ENCODE measurements around the gene IGSF9B.

Gene IGSF9B

DNA sequence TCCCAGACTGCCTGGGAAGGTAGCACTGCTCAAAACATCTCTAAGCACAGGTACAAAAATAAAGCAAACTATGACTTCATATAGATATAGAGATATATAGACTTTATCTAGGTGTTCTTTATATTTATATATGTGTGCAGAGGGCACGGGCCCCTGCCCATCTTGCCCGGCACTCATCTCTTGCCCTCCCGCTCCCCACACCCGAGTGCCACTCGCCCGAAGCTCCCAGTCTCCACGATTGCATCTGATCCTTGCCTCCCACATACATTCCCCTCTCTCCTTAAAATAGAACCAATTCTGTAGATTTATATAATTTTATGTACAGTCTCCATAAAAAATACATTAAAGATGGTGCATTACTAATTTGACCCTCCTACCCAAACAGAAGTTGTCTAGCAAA, 55.5 kb downstream of the IGSF9B start:
- DNase-seq (ENCODE audit: low read depth) = no peak

DNA sequence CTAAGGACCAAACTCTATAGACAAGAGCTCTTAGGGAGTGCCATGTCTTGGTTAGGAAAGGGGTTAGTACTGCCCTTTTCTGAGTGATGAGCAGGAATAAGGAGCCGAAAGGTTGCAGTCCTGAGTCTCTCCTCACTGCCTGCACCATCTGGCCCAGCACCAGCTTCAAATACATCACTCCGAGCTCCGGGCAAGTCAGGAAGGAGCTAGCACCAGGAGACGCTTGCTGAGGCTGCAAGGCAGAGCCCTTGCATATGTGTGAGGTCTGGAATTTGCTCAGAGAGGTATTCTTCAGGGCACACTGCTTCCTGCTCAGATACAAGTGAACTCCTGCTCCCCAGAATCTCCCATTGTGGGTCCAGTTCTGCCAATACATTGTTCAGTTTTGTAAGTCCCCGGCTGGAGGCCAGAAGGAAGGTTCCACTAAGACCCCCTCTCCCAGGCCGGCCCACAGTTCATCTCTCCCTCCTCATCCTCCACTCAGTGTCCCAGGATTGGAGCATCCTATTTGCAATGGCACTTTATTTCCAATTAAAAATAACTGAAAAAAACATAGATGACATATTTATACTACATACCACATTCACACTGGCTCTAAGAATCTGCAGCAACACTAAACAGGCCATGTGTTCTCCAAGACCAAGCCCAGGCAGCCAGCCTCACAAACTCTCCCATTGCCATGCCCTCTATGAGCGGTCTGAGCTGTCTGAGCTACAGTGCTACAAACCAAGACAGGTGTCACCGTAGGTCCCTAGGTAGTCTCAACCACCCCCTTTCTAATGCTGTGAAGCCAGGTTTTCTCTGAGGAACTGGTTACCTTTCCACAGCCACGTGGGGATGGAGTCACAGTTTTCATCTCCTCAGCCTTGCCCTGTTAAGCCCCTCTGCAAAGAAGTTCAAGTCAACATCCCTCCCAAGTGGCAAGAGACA, 56.3 kb downstream of the IGSF9B start:
- DNase-seq (ENCODE audit: low read depth) = no peak

DNA sequence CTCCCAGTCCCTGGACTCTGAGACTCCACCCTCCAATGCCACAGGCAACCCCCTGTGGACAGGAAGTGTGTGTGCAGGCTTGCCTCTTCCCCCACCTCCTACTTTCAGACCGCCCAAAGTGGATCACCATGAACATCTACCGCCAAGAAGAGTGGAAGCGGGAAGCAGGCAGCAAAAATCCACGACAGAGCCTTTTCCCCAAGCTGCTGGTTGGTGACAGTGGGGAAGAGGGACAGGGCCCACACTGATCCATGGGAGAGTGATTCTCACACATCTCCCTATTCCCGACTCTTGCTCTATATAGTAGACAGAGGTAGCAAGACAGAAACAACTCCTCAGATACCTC, 58.0 kb downstream of the IGSF9B start:
- no peak for DNase-seq (ENCODE audit: low read depth)

DNA sequence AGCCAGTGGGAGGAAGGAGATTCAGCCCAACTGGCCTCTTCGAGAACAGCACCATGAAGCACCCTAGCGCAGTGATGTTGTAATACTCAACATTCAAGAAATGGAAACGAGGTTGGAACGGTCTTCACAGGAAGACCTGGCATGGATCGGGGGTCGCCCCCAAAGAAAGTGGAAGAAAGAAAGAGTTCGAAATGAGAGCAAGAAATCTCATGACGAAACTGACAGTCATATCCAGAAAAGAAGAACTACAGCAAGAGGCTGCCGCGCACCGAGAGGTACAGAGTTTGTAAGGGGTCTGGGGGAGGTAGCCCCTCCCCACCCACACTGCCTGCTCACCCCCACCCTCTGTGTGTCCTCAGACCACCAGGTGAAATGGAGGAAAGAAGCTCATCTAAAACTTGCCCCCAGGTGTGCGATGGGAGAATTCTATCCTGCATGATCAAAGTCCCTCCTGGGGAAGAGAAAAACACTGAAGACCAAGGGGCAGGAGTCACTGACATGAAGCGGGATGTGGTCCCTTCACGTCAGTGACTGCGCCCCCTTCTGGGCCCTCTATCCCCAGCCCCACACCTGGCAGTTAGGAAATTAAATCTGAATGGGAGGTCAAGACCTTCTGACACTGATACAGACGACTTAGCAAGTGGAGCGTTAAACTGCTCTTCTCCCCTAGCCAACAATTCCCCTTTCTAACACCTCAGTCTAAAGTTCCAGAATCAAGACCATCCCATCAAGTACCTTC, 58.6 kb downstream of the IGSF9B start:
- DNase-seq (ENCODE audit: low read depth) = no peak

DNA sequence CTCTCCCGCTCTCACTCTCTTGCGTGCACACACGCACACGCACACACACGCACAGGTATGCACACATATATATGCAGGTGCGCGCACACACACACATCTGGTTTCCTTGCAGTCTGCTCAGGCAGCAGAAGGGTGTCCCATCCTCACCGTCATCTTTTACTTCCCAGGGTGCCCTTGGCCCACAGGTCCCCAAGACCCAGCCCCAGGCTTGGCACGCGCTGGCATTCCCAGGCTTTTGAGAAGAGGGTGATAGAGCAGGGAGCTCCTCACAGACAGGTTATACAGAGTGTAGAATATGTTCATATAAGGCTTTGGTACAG, 59.5 kb downstream of the IGSF9B start:
- DNase-seq (ENCODE audit: low read depth) = no peak

DNA sequence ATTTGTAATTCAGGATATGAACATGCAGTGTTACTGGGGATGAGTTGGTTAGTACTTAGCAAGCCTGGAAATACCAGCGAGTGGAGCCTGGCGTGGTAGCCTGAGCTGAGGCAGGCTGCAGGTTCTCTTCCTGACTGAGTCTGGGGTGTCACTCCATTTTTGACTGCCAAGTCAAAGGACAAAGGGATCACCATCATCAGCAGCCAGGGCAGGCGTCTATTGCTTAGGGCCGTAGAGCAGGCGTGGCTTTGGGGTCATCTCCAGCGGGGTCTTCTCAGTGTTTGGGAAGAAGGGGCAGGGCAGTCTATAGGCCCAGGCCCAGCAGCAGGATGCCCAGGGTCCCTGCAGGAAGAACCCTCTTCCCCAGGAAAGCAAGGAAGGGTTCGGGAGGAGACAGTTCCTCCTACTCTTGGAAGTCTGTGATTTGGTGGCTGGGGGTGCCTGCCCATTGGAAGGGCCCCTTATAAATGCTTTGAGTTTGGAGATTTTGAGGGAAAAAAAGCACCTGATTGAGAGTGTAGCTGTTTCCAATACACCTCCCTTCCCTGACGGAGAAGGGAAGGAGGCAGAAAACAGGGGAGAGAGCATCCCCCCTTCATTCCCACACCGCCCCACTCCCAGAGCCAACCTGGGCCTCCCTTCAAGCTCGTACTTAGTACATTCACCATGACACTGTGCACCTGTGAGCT, 60.0 kb downstream of the IGSF9B start:
- no peak for DNase-seq (ENCODE audit: low read depth)

DNA sequence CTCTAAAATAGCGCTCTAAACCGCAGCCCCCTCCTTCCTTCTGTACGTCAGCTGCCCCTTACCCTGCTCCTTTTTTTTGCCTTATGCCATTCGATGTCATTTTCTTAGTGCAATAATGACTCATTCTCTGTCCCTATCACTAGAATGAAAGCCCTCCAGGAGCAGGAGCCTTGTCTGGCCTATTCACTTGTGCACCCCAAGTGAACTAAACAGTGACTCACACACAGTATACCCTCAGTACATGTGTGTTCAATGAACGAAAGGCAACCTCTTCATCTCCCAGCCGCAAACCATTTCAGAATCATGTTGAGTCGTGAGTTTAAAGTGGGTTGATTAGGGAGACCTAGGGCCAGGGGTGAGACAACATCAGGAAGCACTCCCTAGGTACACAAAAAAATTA, 60.7 kb downstream of the IGSF9B start:
- DNase-seq (ENCODE audit: low read depth) = no peak

DNA sequence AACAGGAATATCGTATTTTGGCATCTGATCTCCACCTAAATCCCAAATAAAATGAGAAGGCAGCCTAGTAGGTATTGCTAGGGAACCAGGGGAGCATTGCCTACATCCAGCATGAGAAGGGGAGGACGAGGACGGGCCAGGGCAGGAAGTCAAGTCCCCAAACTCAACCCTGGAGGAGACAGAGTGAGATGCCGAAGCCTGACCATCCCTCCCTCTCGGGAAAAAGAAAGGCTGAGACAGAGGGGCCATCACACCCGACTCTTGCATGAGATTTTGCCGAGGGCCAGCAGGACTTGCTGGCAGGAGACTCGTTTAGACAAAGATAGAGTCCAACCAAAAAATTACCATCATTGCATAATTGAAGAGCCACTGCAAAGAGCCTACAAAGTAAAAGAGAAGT, 61.2 kb downstream of the IGSF9B start:
- no peak for DNase-seq (ENCODE audit: low read depth)

DNA sequence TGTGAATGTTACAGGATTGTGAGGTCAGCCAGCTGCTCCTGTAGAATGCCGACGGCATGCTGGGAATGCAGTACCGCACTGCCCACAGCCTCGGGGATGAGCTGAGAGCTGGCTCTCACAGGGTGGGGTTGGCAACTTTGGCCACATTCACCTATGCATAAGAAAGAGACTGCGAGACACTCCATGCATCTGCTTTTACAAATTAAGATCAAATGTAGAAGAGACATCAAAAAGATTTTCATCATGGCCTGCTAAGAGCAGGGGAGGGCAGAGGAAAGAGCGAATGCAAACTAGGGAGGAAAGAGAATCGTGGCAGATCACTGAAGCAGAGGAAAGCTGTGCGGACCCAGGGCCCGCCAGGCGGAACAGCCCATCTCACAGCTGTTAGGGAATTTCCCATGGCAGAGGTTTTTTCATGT, 61.7 kb downstream of the IGSF9B start:
- no peak for DNase-seq (ENCODE audit: low read depth)

DNA sequence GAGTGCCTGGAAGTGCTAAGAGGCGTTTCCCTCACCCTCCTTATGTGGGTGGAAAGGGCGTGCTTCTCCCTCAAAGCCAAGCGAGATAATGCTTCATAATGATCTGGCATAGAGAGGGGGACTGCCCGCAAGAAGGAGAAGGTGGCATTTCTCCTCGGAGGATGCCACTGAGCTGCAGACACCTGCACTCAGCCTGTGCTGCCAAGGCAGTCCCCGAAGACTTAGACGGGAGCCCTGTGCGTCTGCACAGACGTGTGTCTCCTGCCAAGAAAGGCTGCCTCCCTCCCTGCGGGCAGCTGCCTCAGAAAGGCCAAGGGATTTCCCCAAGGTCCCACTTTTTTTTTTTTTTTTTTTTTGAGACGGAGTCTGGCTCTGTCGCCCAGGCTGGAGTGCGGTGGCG, 63.4 kb downstream of the IGSF9B start:
- no peak for DNase-seq (ENCODE audit: low read depth)

DNA sequence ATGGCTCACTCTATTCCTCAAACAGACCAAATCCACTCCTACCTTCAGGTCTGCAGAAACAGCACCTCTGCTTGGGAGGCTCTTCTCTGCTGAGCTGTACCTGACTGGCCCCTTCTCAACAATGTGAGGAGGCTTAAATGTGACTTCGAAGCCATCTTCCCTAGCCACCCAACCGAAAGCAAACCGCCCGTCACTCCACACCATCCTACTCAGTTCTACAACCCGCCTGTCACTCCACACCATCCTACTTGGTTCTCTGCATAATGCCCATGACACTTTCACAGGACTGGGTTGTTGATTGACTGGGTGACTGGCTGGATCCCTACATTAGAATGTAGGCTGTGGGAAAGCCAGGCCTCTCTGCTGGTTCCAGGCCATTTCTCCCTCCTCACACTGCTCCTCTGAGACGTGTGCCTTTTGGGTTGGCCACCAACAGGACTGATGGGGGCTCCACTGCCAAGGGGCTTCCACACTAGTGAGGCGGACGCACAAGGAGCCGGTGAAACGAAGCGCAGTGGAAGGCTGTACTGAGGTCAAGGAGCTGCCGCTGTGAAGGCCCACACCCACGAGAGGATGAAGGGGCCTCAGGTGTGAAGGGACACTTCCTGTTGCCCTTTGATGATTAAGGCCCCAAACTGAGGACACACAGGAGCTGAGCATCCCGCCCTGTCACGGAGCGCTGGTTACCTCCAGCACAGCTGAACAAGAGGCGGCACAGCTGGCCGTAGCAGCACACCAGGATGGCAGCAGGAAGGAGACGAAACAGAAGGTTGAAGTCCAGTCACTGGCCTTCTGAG, 64.0 kb downstream of the IGSF9B start:
- DNase-seq (ENCODE audit: low read depth) = no peak

DNA sequence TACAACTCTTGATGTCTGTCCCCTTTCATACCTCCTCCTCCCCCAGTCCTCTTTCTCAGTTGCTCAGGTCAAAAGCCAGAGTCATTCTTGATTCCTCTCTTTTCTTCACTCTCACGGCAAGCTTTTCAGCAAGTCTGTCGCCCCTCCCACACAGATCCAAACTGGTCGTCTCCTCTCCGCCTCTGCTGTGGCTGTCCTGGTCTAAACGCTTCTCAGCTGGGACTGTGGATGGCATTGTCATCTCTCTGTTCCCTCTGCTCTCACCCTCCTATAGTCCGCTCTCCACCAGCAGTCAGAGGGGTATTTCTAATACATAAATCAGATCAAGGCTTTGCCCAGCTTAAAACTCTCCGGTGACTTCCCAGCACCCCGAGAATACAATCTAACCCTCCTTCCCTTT, 64.6 kb downstream of the IGSF9B start:
- no peak for DNase-seq (ENCODE audit: low read depth)

DNA sequence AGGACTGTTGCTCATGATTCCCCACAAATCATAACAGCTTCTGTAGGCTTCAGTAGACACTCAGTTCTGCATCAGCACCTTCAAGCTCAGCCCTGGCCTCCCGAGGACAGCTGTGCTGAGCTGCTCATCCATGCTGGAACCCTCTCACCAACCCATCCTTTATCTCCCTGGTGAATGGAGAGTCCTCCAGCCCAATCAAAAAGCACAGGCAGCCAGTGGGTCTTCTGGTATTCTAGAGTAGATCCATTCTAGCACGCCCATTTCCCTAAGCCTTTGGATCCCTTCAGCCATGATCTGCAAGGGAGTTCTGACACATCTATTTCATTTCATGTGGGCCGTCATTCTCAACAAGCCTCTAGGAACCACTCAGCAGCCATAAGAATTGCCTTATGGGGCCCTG, 66.9 kb downstream of the IGSF9B start:
- no peak for DNase-seq (ENCODE audit: low read depth)

DNA sequence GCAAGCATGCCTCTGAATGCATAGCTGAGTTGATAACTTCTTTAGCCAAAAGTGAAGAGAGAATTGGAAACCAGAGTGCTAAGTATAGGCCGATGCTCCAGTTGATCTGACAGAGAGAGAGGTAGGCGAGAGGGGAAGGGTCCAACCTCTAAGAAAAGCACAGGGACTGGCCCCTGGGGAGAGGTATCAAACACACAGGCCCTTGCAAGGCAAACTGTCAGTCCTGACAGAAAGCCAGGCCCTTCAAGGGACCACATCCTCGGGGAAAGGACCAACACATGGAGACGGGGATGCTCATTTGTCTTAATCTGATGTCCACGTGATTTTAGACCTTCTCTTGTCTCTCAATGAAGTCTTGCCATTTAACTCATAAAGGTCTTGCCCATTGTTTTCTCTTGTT, 67.6 kb downstream of the IGSF9B start:
- DNase-seq (ENCODE audit: low read depth) = no peak

DNA sequence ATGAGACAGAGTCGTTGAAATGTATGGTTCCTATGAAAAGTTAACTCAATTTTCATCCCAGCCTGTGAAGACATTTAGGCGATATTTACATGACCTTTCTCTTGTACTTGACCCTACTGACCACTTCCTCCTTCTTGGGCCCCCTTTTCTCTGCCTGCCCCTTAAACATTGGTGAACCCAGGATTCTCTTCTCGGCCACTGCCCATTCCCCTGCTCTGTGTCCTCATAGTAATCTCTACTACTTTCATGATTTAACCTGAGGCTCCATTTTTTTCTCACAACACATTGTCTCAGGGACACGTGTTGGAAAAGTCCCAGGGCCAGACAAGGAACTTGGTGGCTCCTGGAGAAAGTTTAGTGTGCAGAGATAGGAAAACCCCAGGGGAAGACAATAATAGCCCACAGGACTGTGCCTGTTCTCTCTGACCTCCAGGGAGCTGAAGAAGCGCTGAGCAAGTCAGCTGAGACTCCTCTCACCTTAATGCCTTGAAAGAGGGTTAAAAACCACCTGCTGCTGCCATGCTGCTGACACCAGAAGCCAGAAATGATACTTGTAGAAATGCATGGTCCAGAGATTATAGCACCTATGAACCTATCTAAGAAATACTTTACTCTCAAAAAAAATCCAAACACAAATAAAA, 69.0 kb downstream of the IGSF9B start:
- no peak for DNase-seq (ENCODE audit: low read depth)

DNA sequence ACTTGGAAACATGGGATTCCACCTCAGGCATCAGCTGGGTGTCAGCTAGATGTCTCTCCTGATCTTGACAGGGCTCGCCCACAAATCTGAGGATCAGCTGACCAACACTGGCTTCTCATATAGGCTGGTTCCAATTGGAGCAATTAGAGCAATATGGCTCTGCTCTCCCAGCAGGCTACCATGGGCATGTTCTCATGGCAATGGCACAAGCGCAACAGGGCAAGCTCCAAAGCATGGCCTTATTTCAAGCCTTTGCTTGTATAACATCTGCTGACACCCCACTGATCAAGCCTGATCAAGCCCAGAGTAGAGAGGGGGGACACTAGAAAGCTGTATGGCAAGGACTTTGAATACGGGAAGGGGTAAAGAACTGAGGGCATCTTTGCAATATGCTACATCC, 70.7 kb downstream of the IGSF9B start:
- no peak for DNase-seq (ENCODE audit: low read depth)

DNA sequence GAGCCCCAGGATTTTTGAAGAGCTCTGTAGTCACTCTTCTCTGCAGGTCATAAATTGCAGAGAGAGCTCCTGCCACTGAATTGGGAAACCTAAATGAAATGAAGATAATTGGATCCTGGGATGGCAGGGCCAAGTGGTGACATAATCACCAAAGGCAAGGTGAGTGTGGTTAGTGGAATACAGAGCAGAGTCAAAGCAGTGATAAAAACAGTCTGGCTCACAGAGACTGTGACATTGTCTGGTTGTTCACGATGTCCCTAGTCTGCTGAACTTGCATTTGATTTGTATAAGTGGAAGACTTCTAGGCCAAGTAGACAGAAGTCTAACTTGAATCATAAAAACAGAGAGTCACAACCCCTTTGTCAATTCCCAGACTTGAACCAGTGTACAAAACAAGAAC, 84.6 kb downstream of the IGSF9B start:
- no peak for DNase-seq (ENCODE audit: low read depth)

DNA sequence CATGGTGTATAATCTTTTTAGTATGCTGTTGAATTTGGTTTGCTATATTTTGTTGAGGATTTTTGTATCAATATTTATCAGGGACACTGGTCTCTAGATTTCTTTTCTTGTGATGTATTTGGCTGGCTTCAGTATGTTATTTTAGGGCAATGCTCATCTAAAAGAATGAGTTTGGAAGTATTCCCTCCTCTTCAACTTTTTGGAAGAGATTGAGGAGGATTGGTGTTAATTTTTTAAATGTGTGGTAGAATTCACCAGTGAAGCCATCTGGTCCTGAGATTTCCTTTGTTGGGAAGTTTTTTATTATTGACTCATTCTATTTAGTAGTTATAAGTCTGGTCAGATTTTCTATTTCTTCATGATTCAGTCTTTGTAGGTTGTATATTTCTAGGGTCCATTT, 89.3 kb downstream of the IGSF9B start:
- DNase-seq (ENCODE audit: low read depth) = no peak

DNA sequence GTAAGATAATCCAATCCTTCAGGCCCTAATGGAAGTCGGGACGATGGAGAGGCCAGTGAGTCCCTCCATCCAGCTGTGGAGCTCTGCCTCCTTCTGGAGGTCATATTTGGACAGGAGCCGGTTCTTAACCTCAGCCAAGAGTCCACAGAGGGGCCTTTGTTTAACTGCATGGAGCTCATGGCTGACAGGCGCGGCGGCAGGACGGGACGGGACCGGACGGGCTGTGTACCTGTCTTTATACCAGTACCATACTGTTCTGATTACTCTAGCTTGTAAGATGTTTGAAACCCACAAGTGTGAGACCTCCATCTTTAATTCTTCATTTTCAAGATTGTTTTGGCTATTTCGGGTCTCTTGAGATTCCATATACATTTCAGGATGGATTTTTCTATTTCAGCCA, 91.3 kb downstream of the IGSF9B start:
- DNase-seq (ENCODE audit: low read depth) = no peak

DNA sequence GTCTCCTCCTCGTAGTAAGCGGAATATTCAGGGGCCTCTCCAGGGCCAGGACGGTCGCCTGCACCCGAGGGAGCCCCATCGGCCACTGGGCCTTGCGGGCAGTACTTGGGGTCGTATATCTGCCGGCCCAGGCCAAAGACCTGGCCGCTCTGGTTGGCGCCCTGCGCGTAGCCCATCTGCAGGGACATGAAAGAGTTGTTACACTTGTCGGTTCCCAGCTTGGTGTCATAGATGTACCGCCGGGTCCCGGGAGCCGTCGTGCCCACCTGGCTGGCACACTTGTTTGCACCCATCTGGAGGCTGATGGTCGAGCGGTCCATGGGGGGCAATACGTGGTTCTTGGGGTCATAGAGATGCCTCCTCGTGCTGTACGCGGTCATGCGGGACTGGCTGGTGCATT, 92.0 kb downstream of the IGSF9B start:
- DNase-seq (ENCODE audit: low read depth) = no peak

DNA sequence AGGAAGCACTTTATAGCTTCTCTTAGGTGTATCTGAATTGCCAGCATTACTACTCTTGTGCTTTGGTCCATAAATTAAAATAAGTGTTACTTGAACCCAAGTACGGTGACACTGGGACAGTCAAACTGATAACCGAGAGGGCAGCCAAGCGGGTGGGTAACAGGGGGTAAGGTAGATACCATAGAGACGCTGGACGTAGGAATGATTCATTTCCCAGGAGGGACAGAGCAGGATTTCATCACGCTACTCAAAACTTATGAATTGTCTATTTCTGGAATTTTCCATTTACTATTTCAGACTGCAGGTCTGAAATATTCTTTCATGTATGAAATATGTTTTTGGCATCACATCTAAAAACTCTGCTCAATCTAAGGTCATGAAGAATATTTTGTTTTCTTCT, 96.6 kb downstream of the IGSF9B start:
- no peak for DNase-seq (ENCODE audit: low read depth)
